AG04450 (cell line): ENCODE results near the gene SMAD9. TPM values are rescaled to one million over a fixed set of nuclear protein-coding genes. Genes with fewer than 3 reads are reported as not detected.

Experiments used
- CTCF ChIA-PET: fragments of 300-600, 350-600 bp; formaldehyde crosslinking; extraction: SDS; loops from one replicate; lab custom pipeline; 2022; ENCODE audit warnings: antibody characterized with exemption, inconsistent platforms; lab: Charles Lee
- POLR2A ChIA-PET: fragments of 350-600 bp; formaldehyde crosslinking; extraction: SDS; loops from one replicate; lab custom pipeline; 2021; ENCODE audit warnings: antibody characterized with exemption, inconsistent platforms; lab: Yijun Ruan, JAX
- DNase-seq: peaks from one replicate; pipeline ENCODE4 v3.0.0-alpha.2; 2011; ENCODE audit warnings: low read depth, low spot score
- H3K27ac ChIP-seq: one replicate; pipeline ENCODE4 v1.5.1; 2012; ENCODE audit warnings: low read depth, low read length, control low read depth
- H3K27me3 ChIP-seq: one replicate; pipeline ENCODE4 v1.6.0; 2012; ENCODE audit warnings: low read length; ENCODE audit not compliant: control insufficient read depth, insufficient read depth
- H3K4me3 ChIP-seq: 2 replicates; pipeline ENCODE4 v1.5.1; 2011; ENCODE audit warnings: mild to moderate bottlenecking, low read depth, low read length, control low read depth
- H3K9me3 ChIP-seq: 2 replicates; pipeline ENCODE4 v1.5.1; 2012; ENCODE audit warnings: low read length; ENCODE audit not compliant: control insufficient read depth, insufficient read depth
- polyA plus RNA-seq: library from polyadenylated mRNA; depleted of rRNA; stranded (reverse); fragments of >200 nt; gene quantifications from 2 replicates; pipeline ENCODE4 v1.2.3, GENCODE V29; 2011
- TF ChIP-seq, protein P1 (sequence below): IDR thresholded peaks from 2 replicates; pipeline ENCODE4 v1.5.1; 2011; ENCODE audit warnings: low read depth, low read length, control low read depth, inconsistent platforms

Gene SMAD9
- polyA plus RNA-seq, 1 experiment: 5.3 TPM

DNA sequence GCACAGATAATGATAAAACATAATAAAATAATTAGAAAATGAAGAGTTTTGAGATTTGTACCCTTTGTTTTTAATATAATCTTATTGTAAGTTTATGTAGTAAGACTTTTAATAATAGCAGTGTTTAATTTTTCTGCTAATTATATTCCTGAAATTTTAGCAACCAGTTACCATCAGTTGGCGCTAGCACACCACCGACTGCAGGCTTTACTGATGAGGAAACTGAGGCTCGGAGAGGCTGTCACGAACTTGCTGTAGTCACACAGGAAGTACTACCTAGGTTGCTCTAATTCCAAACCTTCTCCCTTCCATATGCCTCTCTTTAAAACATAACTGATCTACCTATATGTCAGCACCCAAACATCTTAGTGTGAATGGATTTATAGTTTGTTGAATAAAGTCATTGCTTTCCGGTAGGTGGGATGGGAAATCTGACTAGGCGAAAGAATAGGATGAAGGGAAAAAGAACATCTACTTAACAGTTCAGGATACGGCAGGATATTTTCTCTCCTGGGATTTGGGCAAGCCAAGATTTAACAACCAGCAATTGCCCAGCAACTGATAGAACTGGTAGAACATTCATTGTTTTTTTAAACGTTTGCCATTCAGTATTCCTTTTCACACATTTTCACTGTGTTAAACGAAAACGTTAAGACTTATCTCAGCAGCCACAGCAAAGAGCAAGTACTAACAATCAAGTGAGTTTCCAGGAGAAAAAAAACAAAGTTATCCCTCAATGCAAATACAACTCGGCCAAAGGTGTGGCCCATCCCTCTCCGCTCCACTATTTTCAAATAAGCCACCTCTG, 101.8 kb downstream of the SMAD9 start:
- Histone ChIP-seq H3K27ac (no peak overlapping the region), H3K4me3 (peak overlapping the region; percentile 80), H3K9me3 (no peaks in the 10 kb centered on the region; the same call in 1 of the 2 replicates), H3K27me3 (no peaks in the 10 kb centered on the region)
- TF ChIP-seq, protein P1, sequence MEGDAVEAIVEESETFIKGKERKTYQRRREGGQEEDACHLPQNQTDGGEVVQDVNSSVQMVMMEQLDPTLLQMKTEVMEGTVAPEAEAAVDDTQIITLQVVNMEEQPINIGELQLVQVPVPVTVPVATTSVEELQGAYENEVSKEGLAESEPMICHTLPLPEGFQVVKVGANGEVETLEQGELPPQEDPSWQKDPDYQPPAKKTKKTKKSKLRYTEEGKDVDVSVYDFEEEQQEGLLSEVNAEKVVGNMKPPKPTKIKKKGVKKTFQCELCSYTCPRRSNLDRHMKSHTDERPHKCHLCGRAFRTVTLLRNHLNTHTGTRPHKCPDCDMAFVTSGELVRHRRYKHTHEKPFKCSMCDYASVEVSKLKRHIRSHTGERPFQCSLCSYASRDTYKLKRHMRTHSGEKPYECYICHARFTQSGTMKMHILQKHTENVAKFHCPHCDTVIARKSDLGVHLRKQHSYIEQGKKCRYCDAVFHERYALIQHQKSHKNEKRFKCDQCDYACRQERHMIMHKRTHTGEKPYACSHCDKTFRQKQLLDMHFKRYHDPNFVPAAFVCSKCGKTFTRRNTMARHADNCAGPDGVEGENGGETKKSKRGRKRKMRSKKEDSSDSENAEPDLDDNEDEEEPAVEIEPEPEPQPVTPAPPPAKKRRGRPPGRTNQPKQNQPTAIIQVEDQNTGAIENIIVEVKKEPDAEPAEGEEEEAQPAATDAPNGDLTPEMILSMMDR: no peak
- ChIA-PET CTCF (no interaction called here), POLR2A (no interaction called here)
- DNase-seq: no peak

DNA sequence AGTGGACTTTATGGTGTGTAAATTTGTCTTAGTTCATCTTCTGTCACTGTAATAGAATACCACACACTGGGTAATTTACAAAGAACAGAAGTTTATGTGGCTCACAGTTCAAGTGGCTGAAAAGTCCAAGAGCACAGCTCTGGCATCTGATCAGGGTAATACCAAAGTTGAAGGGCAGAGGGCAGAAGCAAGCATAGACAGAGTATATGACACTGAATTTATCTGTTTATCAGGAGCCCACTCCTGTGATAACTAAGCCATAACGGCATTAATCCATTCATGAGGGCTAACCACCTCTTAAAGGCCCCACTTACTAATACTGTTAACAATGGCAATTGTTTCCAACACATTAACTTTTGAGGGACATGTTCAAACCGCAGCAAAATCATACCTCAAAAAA, 105.0 kb downstream of the SMAD9 start:
- Histone ChIP-seq H3K4me3 (no peak overlapping the region), H3K27me3 (peaks cover 4% of the 10 kb centered on the region), H3K9me3 (no peaks in the 10 kb centered on the region; the same call in 1 of the 2 replicates), H3K27ac (no peak overlapping the region)
- ChIA-PET CTCF (interaction anchor here (0.8 to 1.0 kb wide), 3 partner anchors 13 to 232 kb away, joined by 3 to 5 read pairs (median 3); no protein-coding TSS in a partner anchor), POLR2A (interaction anchor here (0.6 kb wide), 1 partner anchor 550 kb away, joined by 4 read pairs; no protein-coding TSS in a partner anchor)
- TF ChIP-seq, protein P1: peak; percentile 38
- no peak for DNase-seq

DNA sequence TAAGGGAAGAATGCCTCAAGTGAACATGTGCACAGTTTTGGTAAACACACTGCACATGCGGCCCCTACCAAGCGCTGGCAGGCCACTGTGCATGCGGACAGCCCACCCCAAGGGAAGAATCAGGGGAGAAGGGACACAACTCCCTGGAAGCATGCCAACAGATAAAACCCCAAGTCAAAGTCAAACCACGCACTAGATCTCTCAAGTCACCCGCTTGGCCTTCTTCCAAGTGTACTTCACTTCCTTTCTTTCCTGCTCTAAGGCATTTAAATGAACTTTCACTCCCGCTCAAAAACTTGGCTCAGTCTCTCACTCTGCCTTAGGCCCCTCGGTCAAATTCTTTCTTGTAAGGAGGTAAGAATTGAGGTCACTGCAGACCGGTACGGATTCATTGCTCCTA, 105.6 kb downstream of the SMAD9 start:
- POLR2A ChIA-PET: no interaction called here

DNA sequence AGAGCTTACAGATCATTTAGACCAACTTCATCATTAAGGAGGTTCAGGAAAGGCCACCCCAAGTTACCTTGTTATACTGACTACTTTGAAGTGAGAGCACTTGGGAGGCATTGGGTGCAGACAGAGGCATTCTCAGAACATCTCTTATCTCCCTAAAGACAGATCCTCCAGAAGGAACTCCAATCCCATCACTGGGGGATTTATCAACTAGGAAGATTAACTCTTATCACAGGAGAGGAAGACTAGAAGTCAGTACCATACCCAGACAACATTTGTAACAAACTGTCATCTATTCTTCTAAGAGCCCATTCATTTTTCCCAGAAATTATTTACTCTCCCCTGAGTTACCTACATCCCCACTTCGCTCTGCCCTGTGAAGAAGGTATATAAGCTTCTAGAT, 106.8 kb downstream of the SMAD9 start:
- POLR2A ChIA-PET: no interaction called here
- Histone ChIP-seq H3K27me3 (peaks cover 4% of the 10 kb centered on the region), H3K9me3 (no peaks in the 10 kb centered on the region), H3K27ac (no peak overlapping the region), H3K4me3 (no peak overlapping the region)
- CTCF ChIA-PET: interaction anchor here (0.6 to 1.1 kb wide), 4 partner anchors 10 to 168 kb away, joined by 3 to 4 read pairs (median 3); no protein-coding TSS in a partner anchor
- TF ChIP-seq, protein P1: no peak
- no peak for DNase-seq

More for the DNA sequence above, 105.6 kb downstream of the SMAD9 start:
- DNase-seq: no peak
- H3K9me3 ChIP-seq: no peaks in the 10 kb centered on the region; the same call in 1 of the 2 replicates
- peaks cover 4% of the 10 kb centered on the region for H3K27me3 ChIP-seq
- CTCF ChIA-PET: no interaction called here
- no peak overlapping the region for H3K4me3 ChIP-seq
- TF ChIP-seq, protein P1: no peak
- no peak overlapping the region for H3K27ac ChIP-seq

DNA sequence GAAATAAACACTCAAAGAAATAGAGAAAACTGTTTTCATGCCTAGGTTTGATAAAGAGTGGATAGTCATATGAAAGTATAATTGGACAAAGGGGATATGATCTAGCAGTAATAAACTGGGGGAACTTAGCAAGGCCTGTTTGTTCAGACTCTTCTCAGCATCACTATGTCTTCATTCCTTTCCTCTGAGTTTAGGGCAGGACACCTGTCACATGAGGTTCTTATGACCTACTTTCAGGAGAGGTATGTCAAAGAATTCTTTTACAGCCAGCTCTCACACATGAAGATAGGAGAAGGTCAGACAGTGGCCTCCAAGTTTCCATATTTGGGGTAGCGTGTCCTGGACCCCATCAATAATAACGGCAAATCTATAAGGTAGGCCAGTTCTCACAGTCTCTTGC, 112.4 kb downstream of the SMAD9 start:
- POLR2A ChIA-PET: no interaction called here
- no peaks in the 10 kb centered on the region for H3K9me3 ChIP-seq
- TF ChIP-seq, protein P1: no peak
- CTCF ChIA-PET: no interaction called here
- peaks cover 13% of the 10 kb centered on the region for H3K27me3 ChIP-seq
- no peak for DNase-seq
- H3K4me3 ChIP-seq: no peak overlapping the region
- no peak overlapping the region for H3K27ac ChIP-seq
